Fibroblast of villous mesenchyme (primary cell): Measurements from ENCODE around the gene XRCC5. TPM values are rescaled to one million over a fixed set of nuclear protein-coding genes. Genes with fewer than 3 reads are reported as not detected.

Experiments used
- DNase-seq: peaks from one replicate; pipeline ENCODE4 v3.0.0-alpha.2; 2010; ENCODE audit warnings: low read depth
- H3K4me3 ChIP-seq: 2 replicates; pipeline ENCODE4 v1.5.1; 2011; ENCODE audit warnings: low read depth, mild to moderate bottlenecking, low read length
- total RNA-seq: library from RNA; depleted of rRNA; stranded (reverse); fragments of >200 nt; gene quantifications from 2 replicates; pipeline ENCODE4 v1.2.3, GENCODE V29; 2012
- TF ChIP-seq, protein P1 (sequence below): IDR thresholded peaks from 2 replicates; pipeline ENCODE4 v1.5.1; 2012; ENCODE audit warnings: low read depth, mild to moderate bottlenecking, low read length; ENCODE audit not compliant: insufficient read depth

Gene XRCC5
- total RNA-seq, 1 donor = 278 TPM

GRCh38 chr2:216101109-216101508, 8.0 kb upstream of the XRCC5 start:
- no peak for DNase-seq
- H3K4me3 ChIP-seq = no peak overlapping the region
- TF ChIP-seq, protein P1, sequence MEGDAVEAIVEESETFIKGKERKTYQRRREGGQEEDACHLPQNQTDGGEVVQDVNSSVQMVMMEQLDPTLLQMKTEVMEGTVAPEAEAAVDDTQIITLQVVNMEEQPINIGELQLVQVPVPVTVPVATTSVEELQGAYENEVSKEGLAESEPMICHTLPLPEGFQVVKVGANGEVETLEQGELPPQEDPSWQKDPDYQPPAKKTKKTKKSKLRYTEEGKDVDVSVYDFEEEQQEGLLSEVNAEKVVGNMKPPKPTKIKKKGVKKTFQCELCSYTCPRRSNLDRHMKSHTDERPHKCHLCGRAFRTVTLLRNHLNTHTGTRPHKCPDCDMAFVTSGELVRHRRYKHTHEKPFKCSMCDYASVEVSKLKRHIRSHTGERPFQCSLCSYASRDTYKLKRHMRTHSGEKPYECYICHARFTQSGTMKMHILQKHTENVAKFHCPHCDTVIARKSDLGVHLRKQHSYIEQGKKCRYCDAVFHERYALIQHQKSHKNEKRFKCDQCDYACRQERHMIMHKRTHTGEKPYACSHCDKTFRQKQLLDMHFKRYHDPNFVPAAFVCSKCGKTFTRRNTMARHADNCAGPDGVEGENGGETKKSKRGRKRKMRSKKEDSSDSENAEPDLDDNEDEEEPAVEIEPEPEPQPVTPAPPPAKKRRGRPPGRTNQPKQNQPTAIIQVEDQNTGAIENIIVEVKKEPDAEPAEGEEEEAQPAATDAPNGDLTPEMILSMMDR = no peak

DNA sequence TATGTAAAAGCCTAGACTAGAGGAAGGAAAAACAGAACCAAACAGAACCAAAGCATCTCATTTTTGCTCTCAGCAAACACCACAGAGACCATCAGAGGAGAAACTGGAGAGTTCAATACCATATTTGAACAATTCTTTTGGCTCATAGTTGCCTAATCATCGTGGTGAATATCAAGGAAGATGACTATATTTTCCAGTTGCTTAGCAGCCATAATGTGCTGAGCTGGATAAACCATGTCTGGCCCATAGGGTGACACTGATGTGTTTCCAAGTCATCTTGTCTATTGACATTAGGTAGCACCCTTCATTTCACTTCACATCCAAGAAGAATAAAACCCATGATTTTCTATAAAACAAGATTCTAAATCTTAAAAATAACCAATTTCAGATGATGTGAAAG, 5.9 kb upstream of the XRCC5 start:
- TF ChIP-seq, protein P1 = no peak
- H3K4me3 ChIP-seq = no peak overlapping the region
- no peak for DNase-seq

DNA sequence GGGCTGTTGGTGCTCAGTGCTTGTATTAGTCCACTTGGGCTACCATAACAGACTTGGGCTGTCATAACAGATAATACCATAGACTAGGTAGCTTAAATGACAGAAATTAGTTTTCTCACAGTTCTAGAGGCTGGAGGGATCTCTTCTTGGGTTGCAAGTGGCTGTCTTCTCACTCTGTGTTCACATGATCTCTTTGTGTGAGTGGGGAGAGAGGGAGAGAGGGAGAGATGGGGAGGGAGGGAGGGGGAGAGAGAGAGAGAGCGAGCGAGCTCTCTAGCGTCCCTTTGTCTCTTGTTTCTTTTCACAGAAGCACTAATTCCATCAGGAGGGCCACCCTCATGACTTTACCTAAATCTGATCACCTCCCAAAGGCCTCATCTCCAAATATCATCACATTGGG, 4.5 kb upstream of the XRCC5 start:
- TF ChIP-seq, protein P1 = no peak
- H3K4me3 ChIP-seq = no peak overlapping the region
- DNase-seq = no peak

GRCh38 chr2:216107320-216107719, 1.8 kb upstream of the XRCC5 start:
- no peak for DNase-seq
- H3K4me3 ChIP-seq = no peak overlapping the region
- TF ChIP-seq, protein P1 = no peak

DNA sequence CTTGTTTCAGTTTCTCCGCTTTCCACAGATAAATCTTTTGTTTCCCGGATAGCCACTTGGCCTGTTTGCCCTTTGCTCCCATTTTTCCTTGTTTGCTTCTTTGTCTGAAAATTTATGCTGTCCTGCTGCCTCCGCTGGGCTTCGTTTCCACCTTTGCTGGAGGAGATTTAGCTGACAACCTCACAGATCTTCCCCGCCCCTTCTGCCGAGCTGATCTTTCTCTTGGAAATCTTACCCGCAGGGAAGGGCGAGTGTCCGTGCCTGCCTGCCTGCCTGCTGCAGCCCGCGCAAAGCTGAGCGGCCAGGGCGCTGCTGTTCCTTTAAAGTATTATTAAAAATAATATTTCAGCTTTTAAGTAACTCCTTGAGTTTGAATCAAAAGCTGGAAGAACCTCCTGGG, 1.4 kb upstream of the XRCC5 start:
- H3K4me3 ChIP-seq = no peak overlapping the region
- TF ChIP-seq, protein P1 = no peak
- DNase-seq = peak; percentile 12

DNA sequence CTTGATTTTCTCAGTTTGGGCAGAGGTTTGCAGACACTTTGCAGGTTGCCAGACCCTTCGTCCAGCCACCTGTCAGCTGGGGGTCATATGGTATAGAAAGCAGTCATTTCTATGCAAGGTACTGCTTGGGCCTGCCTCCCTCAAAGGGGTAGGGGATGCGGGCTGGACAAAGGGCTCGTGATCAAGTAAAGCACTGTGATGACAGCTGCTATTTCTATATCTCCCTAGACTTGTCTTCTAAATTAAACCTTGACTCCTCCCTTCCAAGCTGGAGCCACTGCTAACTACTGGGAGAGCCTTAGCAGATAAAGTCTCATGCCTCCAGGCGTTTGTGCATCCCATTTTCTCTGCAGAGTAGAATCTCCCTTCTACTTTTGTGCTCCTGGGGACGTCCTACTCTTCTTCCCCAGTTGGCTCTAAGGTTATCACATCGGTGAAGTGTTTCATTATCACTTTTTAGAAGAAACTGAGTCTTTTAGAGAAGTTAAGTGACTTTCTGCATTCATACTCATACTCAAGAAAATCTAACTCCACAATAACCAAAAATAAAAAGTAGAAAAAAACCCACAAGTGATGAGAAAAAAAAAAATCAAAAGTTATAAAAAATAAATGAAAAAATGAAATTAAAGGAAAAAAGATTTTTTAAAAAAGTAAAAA, 710 bp upstream of the XRCC5 start:
- no peak for DNase-seq
- H3K4me3 ChIP-seq = peak overlapping the region; percentile 99
- TF ChIP-seq, protein P1 = no peak
